HepG2 (cell line): ENCODE data around the gene TLL2. TPM values are rescaled to one million over a fixed set of nuclear protein-coding genes. Genes with fewer than 3 reads are reported as not detected.

Experiments used
- ATAC-seq: fragments of 200-7000 bp; cut with Tn5 transposase; 3 replicates; pipeline ENCODE4 v1.9.1; 2020; ENCODE audit warnings: mild to moderate bottlenecking, moderate library complexity
- BruUV-seq: library from RNA; stranded (reverse); fragments of 400-500 nt; replicated peaks from 2 replicates; lab custom pipeline; 2021; lab: Mats Ljungman, UMichigan
- CTCF ChIA-PET: fragments of 300-600 bp; formaldehyde crosslinking; extraction: SDS; loops from one replicate; lab custom pipeline; 2021; ENCODE audit warnings: low total read pairs, inconsistent platforms, low intra/inter-chr PET ratio; lab: Yijun Ruan, JAX
- POLR2A ChIA-PET: fragments of 350-600 bp; sonication (Branson Sonifier 250); formaldehyde crosslinking; loops from one replicate; lab custom pipeline; 2020; ENCODE audit warnings: antibody characterized with exemption, inconsistent platforms; lab: Yijun Ruan, JAX
- DNase-seq: peaks from one replicate; pipeline ENCODE4 v3.0.0-alpha.2; 2015; ENCODE audit warnings: low spot score
- FAIRE-seq: peaks from 3 replicates; lab custom pipeline; 2011; peaks lifted over from hg19 to GRCh38; lab: Jason Lieb, UNC
- H2AFZ ChIP-seq: one replicate; pipeline ENCODE4 v1.6.1; 2011; ENCODE audit warnings: low read length, inconsistent platforms
- H3K27ac ChIP-seq: fragments of 300-600 bp; 3 replicates; pipeline ENCODE4 v1.8.0; 2011; ENCODE audit warnings: mixed run types, mild to moderate bottlenecking, mixed read lengths, low read length, inconsistent platforms; ENCODE audit not compliant: insufficient read depth; ENCODE audit errors: extremely low read length
- H3K27me3 ChIP-seq, 2 experiments: fragments of 200-600 bp in 1 of 2; 2 replicates in 1 of 2; 3 replicates in 1 of 2; pipeline versions ENCODE4 v1.6.0 to v1.8.0; 2011; ENCODE audit warnings: low read length in 2 of 2, mild to moderate bottlenecking in 2 of 2, moderate library complexity in 2 of 2, inconsistent platforms in 1 of 2; ENCODE audit not compliant: insufficient read depth in 2 of 2, control insufficient read depth in 1 of 2
- H3K36me3 ChIP-seq, 2 experiments: fragments of 200-600 bp in 1 of 2; replicated peaks in 1 of 2; 2 replicates in 1 of 2; 3 replicates in 1 of 2; pipeline versions ENCODE4 v1.5.1 to v1.8.0; 2011; ENCODE audit warnings: low read length in 2 of 2, inconsistent platforms in 1 of 2; ENCODE audit not compliant: insufficient read depth in 2 of 2, control insufficient read depth in 1 of 2
- H3K4me1 ChIP-seq: 2 replicates; pipeline ENCODE4 v1.5.1; 2012; ENCODE audit warnings: low read length, inconsistent platforms; ENCODE audit not compliant: insufficient read depth
- H3K4me2 ChIP-seq: 2 replicates; pipeline ENCODE4 v1.6.0; 2011; ENCODE audit warnings: low read depth, low read length, inconsistent platforms
- H3K4me3 ChIP-seq, 3 experiments: fragments of 200-600 bp in 1 of 3; sonication (generic), shearing (Covaris generic) in 1 of 3; replicated peaks in 1 of 3; 2 replicates each; pipeline ENCODE4 v1.5.1; 2011 to 2016; ENCODE audit warnings: low read length in 3 of 3, inconsistent platforms in 2 of 3, low read depth in 2 of 3, mild to moderate bottlenecking in 2 of 3, control low read depth in 1 of 3, mixed read lengths in 1 of 3; ENCODE audit not compliant: insufficient read depth in 1 of 3
- H3K79me2 ChIP-seq: one replicate; pipeline ENCODE4 v1.6.1; 2011; ENCODE audit warnings: low read length, inconsistent platforms; ENCODE audit not compliant: insufficient read depth
- H3K9ac ChIP-seq: 2 replicates; pipeline ENCODE4 v1.6.0; 2011; ENCODE audit warnings: mild to moderate bottlenecking, low read depth, low read length, inconsistent platforms; ENCODE audit not compliant: insufficient read depth
- H3K9me3 ChIP-seq: 2 replicates; pipeline ENCODE4 v1.5.1; 2012; ENCODE audit warnings: mild to moderate bottlenecking, low read length
- H4K20me1 ChIP-seq: 2 replicates; pipeline ENCODE4 v1.6.0; 2011; ENCODE audit warnings: inconsistent platforms, mild to moderate bottlenecking, low read length, moderate library complexity; ENCODE audit not compliant: insufficient read depth
- CHCHD3 ChIP-seq: sonication (generic); formaldehyde crosslinking; IDR thresholded peaks from 2 replicates; pipeline ENCODE4 v1.8.0; 2022; ENCODE audit warnings: mild to moderate bottlenecking, missing genetic modification reagents, moderate library complexity
- CHD2 ChIP-seq: IDR thresholded peaks from 2 replicates; pipeline ENCODE4 v1.6.1; 2011; ENCODE audit warnings: low read depth, low read length, improper control_type of control experiment
- KDM2A ChIP-seq: sonication (generic); formaldehyde crosslinking; IDR thresholded peaks from 2 replicates; pipeline ENCODE4 v1.4.0; 2020; ENCODE audit warnings: low read depth, missing genetic modification reagents, borderline replicate concordance
- KLF12 ChIP-seq: sonication (generic); formaldehyde crosslinking; IDR thresholded peaks from 2 replicates; pipeline ENCODE4 v1.4.0; 2020; ENCODE audit warnings: missing genetic modification reagents, borderline replicate concordance
- PAXIP1 ChIP-seq: sonication (generic); formaldehyde crosslinking; conservative IDR thresholded peaks from 2 replicates; pipeline ENCODE4 v1.4.0; 2020; ENCODE audit warnings: mild to moderate bottlenecking, missing genetic modification reagents, moderate library complexity
- SIN3B ChIP-seq: fragments of 150-350 bp; IDR thresholded peaks from 2 replicates; pipeline ENCODE4 v1.6.1; 2014; ENCODE audit warnings: low read length
- SMARCC2 ChIP-seq: fragments of 450-650 bp; IDR thresholded peaks from 2 replicates; pipeline ENCODE4 v1.6.1; 2017; ENCODE audit warnings: antibody characterized with exemption, mild to moderate bottlenecking
- SP2 ChIP-seq: sonication (generic); formaldehyde crosslinking; IDR thresholded peaks from 2 replicates; pipeline ENCODE4 v1.5.1; 2020; ENCODE audit warnings: mild to moderate bottlenecking, missing genetic modification reagents
- TBX2 ChIP-seq: sonication (generic); formaldehyde crosslinking; IDR thresholded peaks from 2 replicates; pipeline ENCODE4 v1.5.0; 2020; ENCODE audit warnings: missing genetic modification reagents, mild to moderate bottlenecking, borderline replicate concordance
- ZNF207 ChIP-seq: fragments of 450-650 bp; IDR thresholded peaks from 2 replicates; pipeline ENCODE4 v1.6.1; 2016; ENCODE audit warnings: antibody characterized with exemption, borderline replicate concordance
- ZNF333 ChIP-seq: sonication (generic); formaldehyde crosslinking; IDR thresholded peaks from 2 replicates; pipeline ENCODE4 v1.4.0; 2020; ENCODE audit warnings: mild to moderate bottlenecking, missing genetic modification reagents, borderline replicate concordance
- ZNF503 ChIP-seq: sonication (generic); formaldehyde crosslinking; IDR thresholded peaks from 2 replicates; pipeline ENCODE4 v1.4.0; 2020; ENCODE audit warnings: missing genetic modification reagents
- ZNF572 ChIP-seq: sonication (generic); formaldehyde crosslinking; IDR thresholded peaks from 2 replicates; pipeline ENCODE4 v1.5.1; 2020; ENCODE audit warnings: mild to moderate bottlenecking, missing genetic modification reagents
- ZNF782 ChIP-seq: sonication (generic); formaldehyde crosslinking; IDR thresholded peaks from 2 replicates; pipeline ENCODE4 v1.4.0; 2020; ENCODE audit warnings: missing genetic modification reagents, mild to moderate bottlenecking, borderline replicate concordance
- ZNF788 ChIP-seq: sonication (generic); formaldehyde crosslinking; IDR thresholded peaks from 2 replicates; pipeline ENCODE4 v1.5.0; 2020; ENCODE audit warnings: mild to moderate bottlenecking, missing genetic modification reagents, borderline replicate concordance
- WGBS: methylation state at CpG from one replicate; pipeline ENCODE4 v1.1.6; 2017; ENCODE audit warnings: low lambda C conversion rate; 5-methylcytosine and 5-hydroxymethylcytosine counted together
- in situ Hi-C: cut with HindIII; loops from 2 replicates; pipeline ENCODE4 v1.10.0; 2017; ENCODE audit warnings: low pct_unique_long_range_greater_than_20kb; ENCODE audit not compliant: extremely low pct_ligation_motif_present
- intact Hi-C: fragments of 100-400 bp; cut with micrococcal nuclease; formaldehyde crosslinking; loops from one replicate; pipeline ENCODE4 v1.10.0; 2022; ENCODE audit not compliant: unreplicated experiment
- polyA plus RNA-seq, 8 experiments: library from polyadenylated mRNA; depleted of rRNA in 3 of 8; stranded (reverse) in 7 of 8; unstranded in 1 of 8; fragments of >200 nt; fragmentation: Illumina TruSeq in 4 of 8; extraction: Trizol in 4 of 8; gene quantifications; 2 replicates each; pipeline versions ENCODE4 v1.2.1 to v1.2.3, GENCODE V29; 2011 to 2016; ENCODE audit warnings: low read depth in 4 of 8, missing spikeins in 1 of 8, mixed read lengths in 1 of 8; ENCODE audit not compliant: insufficient read depth in 1 of 8
- total RNA-seq, 5 experiments: library from RNA; depleted of rRNA; stranded (reverse); fragments of >200 nt; fragmentation: Illumina TruSeq; extraction: Trizol; gene quantifications; 2 replicates each; pipeline ENCODE4 v1.2.3, GENCODE V29; 2016; ENCODE audit warnings: low read depth in 1 of 5

Gene TLL2
- total and polyA plus RNA-seq, 2 of the 13 experiments (the other 11 are each of a cell fraction or from before 2014, with no cell fraction given): 0.09 TPM; not detected in 1

- intact Hi-C loops: no loop called here
- peaks cover 6 to 19% of the 10 kb centered on the region in 2 experiments; a peak in 3 of 5 replicates for H3K27me3 ChIP-seq
- no peak overlapping the region for H3K4me3 ChIP-seq
- H4K20me1 ChIP-seq: no peaks in the 10 kb centered on the region
- H3K4me1 ChIP-seq: no peaks in the 10 kb centered on the region
- H3K36me3 ChIP-seq: no peaks in the 10 kb centered on the region
- DNase-seq (no peak), ATAC-seq (no peak), FAIRE-seq (no peak)
- H2AFZ ChIP-seq: no peak overlapping the region
- no peak overlapping the region for H3K9ac ChIP-seq
- no peaks in the 10 kb centered on the region for H3K9me3 ChIP-seq
- TF ChIP-seq SMARCC2 (no peak), ZNF782 (CRISPR knock-in tag) (no peak)
- POLR2A ChIA-PET: no interaction called here
- H3K79me2 ChIP-seq: no peaks in the 10 kb centered on the region
- no peak overlapping the region for H3K4me2 ChIP-seq
- in situ Hi-C loops: no loop called here
- CTCF ChIA-PET: no interaction called here
- BruUV-seq: no TSS peak
- no peak overlapping the region for H3K27ac ChIP-seq
- 22% methylated on average over 7 of the region's 9 CpGs for WGBS
Measured at GRCh38 chr10:96478355-96478754, 35.4 kb downstream of the TLL2 start.

- DNase-seq: no peak
- no peaks in the 10 kb centered on the region for H3K4me1 ChIP-seq
- H2AFZ ChIP-seq: no peak overlapping the region
- no peak overlapping the region for H3K27ac ChIP-seq
- in situ Hi-C loops: no loop called here
- peaks cover 8 to 27% of the 10 kb centered on the region in 2 experiments; a peak in 3 of 5 replicates for H3K27me3 ChIP-seq
- no peaks in the 10 kb centered on the region for H3K36me3 ChIP-seq
- no peaks in the 10 kb centered on the region for H4K20me1 ChIP-seq
- ChIA-PET POLR2A (no interaction called here), CTCF (no interaction called here)
- ATAC-seq: no peak
- BruUV-seq: no TSS peak
- no peak overlapping the region for H3K9ac ChIP-seq
- H3K79me2 ChIP-seq: no peaks in the 10 kb centered on the region
- no peak for FAIRE-seq
- intact Hi-C loops: no loop called here
- H3K4me3 ChIP-seq: no peak overlapping the region
- H3K9me3 ChIP-seq: no peaks in the 10 kb centered on the region
- H3K4me2 ChIP-seq: no peak overlapping the region
- 43% methylated on average over 9 of the region's 9 CpGs for WGBS
- TF ChIP-seq TBX2 (CRISPR knock-in tag) (no peak), ZNF788 (CRISPR knock-in tag) (no peak), KDM2A (CRISPR knock-in tag) (no peak), ZNF503 (CRISPR knock-in tag) (no peak), CHCHD3 (CRISPR knock-in tag) (no peak), KLF12 (no peak), PAXIP1 (CRISPR knock-in tag) (no peak), ZNF207 (no peak), SIN3B (no peak), SP2 (CRISPR knock-in tag) (no peak), ZNF333 (CRISPR knock-in tag) (no peak), ZNF572 (no peak), CHD2 (no peak)
Measured at GRCh38 chr10:96473866-96474265, 39.9 kb downstream of the TLL2 start.
